PFSK-1 (cell line): Measurements from ENCODE around the gene ANKRD27.

Source experiments
- FOXP2 ChIP-seq: optimal IDR thresholded peaks from 2 replicates; pipeline ENCODE3; 2011; ENCODE audit warnings: borderline replicate concordance, control low read depth, inconsistent platforms; ENCODE audit not compliant: insufficient read depth; ENCODE audit errors: extremely low read length, extremely low read depth
- POLR2AphosphoS5 ChIP-seq: IDR thresholded peaks from 2 replicates; pipeline ENCODE4 v1.6.1; 2012; ENCODE audit warnings: low read depth, mild to moderate bottlenecking, control low read depth, low read length, moderate library complexity
- SIN3A ChIP-seq: IDR thresholded peaks from 2 replicates; pipeline ENCODE4 v1.6.1; 2012; ENCODE audit warnings: mild to moderate bottlenecking, low read length, moderate library complexity, borderline replicate concordance; ENCODE audit not compliant: insufficient read depth
- TAF1 ChIP-seq: IDR thresholded peaks from 2 replicates; pipeline ENCODE4 v1.6.1; 2012; ENCODE audit warnings: low read length, control low read depth, borderline replicate concordance; ENCODE audit not compliant: insufficient read depth
- TF ChIP-seq, protein P1 (sequence below), 2 experiments: IDR thresholded peaks; 2 replicates each; pipeline versions ENCODE4 v1.6.1 to v1.8.0; 2011 to 2012; ENCODE audit warnings: low read depth in 2 of 2, low read length in 2 of 2, control low read depth in 1 of 2, inconsistent platforms in 1 of 2, mild to moderate bottlenecking in 1 of 2, moderate library complexity in 1 of 2; ENCODE audit not compliant: insufficient read depth in 1 of 2

The ANKRD27 gene

DNA sequence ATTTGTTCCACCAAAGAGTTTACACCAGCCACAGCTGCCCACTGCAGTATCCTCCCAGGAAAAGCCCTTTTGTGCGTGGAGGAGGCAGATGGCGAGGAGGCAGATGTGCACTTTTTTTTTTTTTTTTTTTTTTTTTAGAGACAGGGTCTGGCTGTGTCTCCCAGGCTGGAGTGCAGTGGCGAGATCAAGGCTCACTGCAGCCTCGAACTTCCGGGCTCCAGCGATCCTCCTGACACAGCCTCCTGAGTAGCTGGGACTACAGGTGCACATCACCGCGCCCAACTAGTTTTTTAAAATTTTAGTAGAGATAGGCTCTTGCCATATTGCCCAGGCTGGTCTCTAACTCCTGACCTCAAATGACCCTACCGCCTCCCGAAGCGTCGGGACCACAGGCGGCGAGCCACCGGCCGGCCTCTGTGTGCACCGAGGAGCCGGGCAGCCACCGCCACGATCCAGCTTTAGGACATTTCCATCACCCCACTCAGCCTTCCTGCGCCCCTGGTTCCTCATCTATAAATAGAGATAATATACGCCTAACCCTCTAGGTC, 94.6 kb downstream of the ANKRD27 start:
- TF ChIP-seq, protein P1, sequence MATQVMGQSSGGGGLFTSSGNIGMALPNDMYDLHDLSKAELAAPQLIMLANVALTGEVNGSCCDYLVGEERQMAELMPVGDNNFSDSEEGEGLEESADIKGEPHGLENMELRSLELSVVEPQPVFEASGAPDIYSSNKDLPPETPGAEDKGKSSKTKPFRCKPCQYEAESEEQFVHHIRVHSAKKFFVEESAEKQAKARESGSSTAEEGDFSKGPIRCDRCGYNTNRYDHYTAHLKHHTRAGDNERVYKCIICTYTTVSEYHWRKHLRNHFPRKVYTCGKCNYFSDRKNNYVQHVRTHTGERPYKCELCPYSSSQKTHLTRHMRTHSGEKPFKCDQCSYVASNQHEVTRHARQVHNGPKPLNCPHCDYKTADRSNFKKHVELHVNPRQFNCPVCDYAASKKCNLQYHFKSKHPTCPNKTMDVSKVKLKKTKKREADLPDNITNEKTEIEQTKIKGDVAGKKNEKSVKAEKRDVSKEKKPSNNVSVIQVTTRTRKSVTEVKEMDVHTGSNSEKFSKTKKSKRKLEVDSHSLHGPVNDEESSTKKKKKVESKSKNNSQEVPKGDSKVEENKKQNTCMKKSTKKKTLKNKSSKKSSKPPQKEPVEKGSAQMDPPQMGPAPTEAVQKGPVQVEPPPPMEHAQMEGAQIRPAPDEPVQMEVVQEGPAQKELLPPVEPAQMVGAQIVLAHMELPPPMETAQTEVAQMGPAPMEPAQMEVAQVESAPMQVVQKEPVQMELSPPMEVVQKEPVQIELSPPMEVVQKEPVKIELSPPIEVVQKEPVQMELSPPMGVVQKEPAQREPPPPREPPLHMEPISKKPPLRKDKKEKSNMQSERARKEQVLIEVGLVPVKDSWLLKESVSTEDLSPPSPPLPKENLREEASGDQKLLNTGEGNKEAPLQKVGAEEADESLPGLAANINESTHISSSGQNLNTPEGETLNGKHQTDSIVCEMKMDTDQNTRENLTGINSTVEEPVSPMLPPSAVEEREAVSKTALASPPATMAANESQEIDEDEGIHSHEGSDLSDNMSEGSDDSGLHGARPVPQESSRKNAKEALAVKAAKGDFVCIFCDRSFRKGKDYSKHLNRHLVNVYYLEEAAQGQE (IDR thresholded peaks at IDR 0.05; ENCODE audit: insufficient read depth in 1 of 2, low read depth in 2 of 2, low read length in 2 of 2), result no peak
- TF ChIP-seq POLR2AphosphoS5 (no peak), SIN3A (no peak)

DNA sequence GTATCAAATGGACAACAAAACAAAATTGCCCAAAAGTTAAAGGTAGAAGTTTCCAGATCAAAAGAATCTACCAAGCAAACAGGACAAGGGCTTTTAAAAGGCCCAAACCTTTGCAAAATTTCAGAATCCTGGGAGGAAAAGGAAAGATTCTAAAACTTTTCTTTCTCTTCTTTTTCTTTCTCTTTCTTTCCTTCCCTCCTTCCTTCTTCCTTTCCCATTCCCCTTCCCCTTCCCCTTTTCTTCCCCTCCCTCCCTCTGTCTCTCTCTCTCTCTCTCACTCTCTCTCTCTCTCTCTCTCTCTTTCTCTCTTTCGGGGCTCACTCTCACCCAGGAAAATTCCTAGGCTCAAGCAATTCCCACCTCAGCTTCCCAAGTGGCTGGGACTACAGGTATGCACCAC, 98.2 kb downstream of the ANKRD27 start:
- TF ChIP-seq TAF1 (no peak), SIN3A (no peak), FOXP2 (no peak), POLR2AphosphoS5 (no peak)
- TF ChIP-seq, protein P1 (IDR thresholded peaks at IDR 0.05; ENCODE audit: insufficient read depth in 1 of 2, low read depth in 2 of 2, low read length in 2 of 2), result no peak

DNA sequence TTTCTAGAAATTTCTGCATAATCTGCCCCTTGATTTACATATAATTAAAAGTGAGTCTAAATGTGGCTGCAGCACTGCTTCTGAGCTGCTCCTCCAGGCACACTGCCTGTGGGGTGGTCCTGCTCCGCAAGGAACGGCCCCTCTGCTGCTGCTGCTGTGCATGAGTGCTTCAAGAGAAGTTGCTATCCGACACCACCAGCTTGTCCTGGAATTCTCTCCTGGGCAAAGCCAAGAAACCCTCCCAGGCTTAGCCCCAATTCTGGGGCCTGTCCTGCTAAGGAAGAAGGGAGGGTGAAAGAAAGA, 101.5 kb downstream of the ANKRD27 start:
- no peak for TF ChIP-seq POLR2AphosphoS5

DNA sequence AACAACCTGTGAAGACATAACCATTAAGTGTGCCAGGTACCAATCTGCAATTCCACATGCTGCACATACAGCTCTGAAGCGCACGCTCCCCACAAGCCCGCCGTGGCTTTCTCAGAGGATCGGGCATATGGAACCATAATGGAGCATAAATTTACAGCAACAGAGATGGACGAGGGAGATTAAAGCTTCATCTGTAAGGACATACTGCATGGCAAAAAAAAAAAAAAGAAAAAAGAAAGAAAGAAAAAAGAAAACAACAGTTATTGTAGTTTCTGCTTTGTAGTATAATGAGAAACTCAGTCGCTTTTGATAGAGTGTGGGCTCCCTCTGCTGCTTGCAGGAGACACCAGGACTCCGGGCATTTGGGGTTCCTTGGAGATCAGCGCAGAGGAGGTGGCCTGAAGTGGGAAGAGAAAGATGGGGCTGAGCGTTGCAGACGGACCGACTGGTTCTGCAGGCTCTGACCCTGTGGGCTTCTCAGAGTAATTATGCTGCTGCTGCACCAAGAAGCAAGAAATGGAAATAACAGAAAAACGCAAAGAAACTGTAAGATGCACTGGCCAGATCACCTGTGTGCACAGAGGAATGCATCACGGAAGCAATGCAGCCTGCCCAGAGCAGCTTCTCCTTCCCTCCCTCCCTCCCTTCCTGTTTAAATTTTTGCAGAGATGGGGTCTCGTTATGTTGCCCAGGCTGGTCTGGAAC, 104.7 kb downstream of the ANKRD27 start:
- TF ChIP-seq FOXP2 (no peak), SIN3A (no peak), TAF1 (no peak), POLR2AphosphoS5 (no peak)
- TF ChIP-seq, protein P1 (IDR thresholded peaks at IDR 0.05; ENCODE audit: insufficient read depth in 1 of 2, low read depth in 2 of 2, low read length in 2 of 2), result no peak

DNA sequence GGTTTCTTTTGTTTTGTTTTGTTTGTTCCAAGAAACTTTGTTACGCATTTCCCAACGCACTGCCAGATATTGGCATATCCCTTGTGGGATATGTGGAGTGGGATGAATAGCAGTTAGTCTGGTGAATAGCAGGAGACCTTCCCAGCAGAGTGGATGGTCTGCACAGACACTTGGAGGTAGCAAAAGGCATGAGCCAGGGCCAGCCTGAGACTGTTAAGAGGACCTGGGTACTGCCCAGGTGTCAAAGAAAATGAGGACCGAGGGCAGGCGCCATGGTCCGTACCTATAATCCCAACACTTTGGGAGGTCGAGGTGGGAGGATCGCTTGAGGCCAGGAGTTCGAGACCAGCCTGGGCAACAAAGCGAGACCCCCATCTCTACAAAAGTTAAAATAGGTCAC, 107.5 kb downstream of the ANKRD27 start:
- TF ChIP-seq FOXP2, result no peak
- no peak for TF ChIP-seq POLR2AphosphoS5
- TF ChIP-seq SIN3A, result no peak
- TF ChIP-seq, protein P1 (IDR thresholded peaks at IDR 0.05; ENCODE audit: insufficient read depth in 1 of 2, low read depth in 2 of 2, low read length in 2 of 2), result no peak
- TF ChIP-seq TAF1, result no peak
